Measurements from ENCODE around the gene YPEL2. TPM values are rescaled to one million over a fixed set of nuclear protein-coding genes. Genes with fewer than 3 reads are reported as not detected.

Gene YPEL2
- total RNA-seq (2022; extraction: Qiagen RNA extraction) = 1.5 to 2.8 TPM (median 2.6 TPM) in 5 replicates

GRCh38 chr17:59331129-59331928 is at the start of gene YPEL2:
YPEL2 (plus strand) TSS chr17:59331655; CDS start chr17:59353410, 21,755 bp downstream.

Other genes starting within 250 kb of the YPEL2 start
- gene TRIM37, start 224.8 kb upstream of the YPEL2 start, total RNA-seq (2022; extraction: Qiagen RNA extraction) = 18.5 to 25.5 TPM (median 21.4 TPM) in 5 replicates
- gene SKA2, start 176.5 kb upstream of the YPEL2 start, total RNA-seq (2022; extraction: Qiagen RNA extraction) = 86.0 to 161 TPM (median 89.5 TPM) in 5 replicates
- 44.1 to 58.6 TPM (median 52.5 TPM) in 5 replicates for gene PRR11, start 175.9 kb upstream of the YPEL2 start, total RNA-seq (2022; extraction: Qiagen RNA extraction)
- 25.0 to 32.7 TPM (median 26.1 TPM) in 5 replicates for gene SMG8, start 121.6 kb upstream of the YPEL2 start, total RNA-seq (2022; extraction: Qiagen RNA extraction)
- 0.37 to 0.77 TPM (median 0.48 TPM) in 5 replicates for gene GDPD1, start 111.1 kb upstream of the YPEL2 start, total RNA-seq (2022; extraction: Qiagen RNA extraction)
- gene DHX40, start 234.0 kb downstream of the YPEL2 start, total RNA-seq (2022; extraction: Qiagen RNA extraction) = 31.6 to 46.4 TPM (median 36.2 TPM) in 5 replicates